Ammon's horn (tissue), 1 donor: Measurements from ENCODE around the gene NFATC2.

Source experiments
- DNase-seq: peaks from one replicate; pipeline ENCODE4 v3.0.0-alpha.2; 2016; ENCODE audit warnings: low spot score

NFATC2 gene

GRCh38 chr20:51374961-51375360, 167.6 kb downstream of the NFATC2 start:
- no peak for DNase-seq

- DNase-seq = no peak
Measured at GRCh38 chr20:51374456-51374830, 168.1 kb downstream of the NFATC2 start.

GRCh38 chr20:51373713-51374455, 168.6 kb downstream of the NFATC2 start:
- no peak for DNase-seq

GRCh38 chr20:51372966-51373365, 169.6 kb downstream of the NFATC2 start:
- DNase-seq = no peak

- DNase-seq = peak; percentile 69
Measured at GRCh38 chr20:51372176-51372803, 170.2 kb downstream of the NFATC2 start.

GRCh38 chr20:51371720-51372119, 170.8 kb downstream of the NFATC2 start:
- DNase-seq = no peak

- DNase-seq = no peak
Measured at GRCh38 chr20:51369503-51369902, 173.0 kb downstream of the NFATC2 start.

GRCh38 chr20:51368461-51369211, 173.9 kb downstream of the NFATC2 start:
- DNase-seq = no peak

GRCh38 chr20:51366155-51366886, 176.2 kb downstream of the NFATC2 start:
- DNase-seq = no peak

GRCh38 chr20:51365670-51366069, 176.8 kb downstream of the NFATC2 start:
- no peak for DNase-seq

- DNase-seq = no peak
Measured at GRCh38 chr20:51363813-51364212, 178.7 kb downstream of the NFATC2 start.

- no peak for DNase-seq
Measured at GRCh38 chr20:51363378-51363777, 179.1 kb downstream of the NFATC2 start.

- DNase-seq = no peak
Measured at GRCh38 chr20:51362254-51362653, 180.3 kb downstream of the NFATC2 start.

GRCh38 chr20:51361258-51361657, 181.3 kb downstream of the NFATC2 start:
- no peak for DNase-seq

GRCh38 chr20:51360451-51361201, 181.9 kb downstream of the NFATC2 start:
- no peak for DNase-seq

- DNase-seq = no peak
Measured at GRCh38 chr20:51359947-51360346, 182.6 kb downstream of the NFATC2 start.

- no peak for DNase-seq
Measured at GRCh38 chr20:51359401-51359800, 183.1 kb downstream of the NFATC2 start.

GRCh38 chr20:51358032-51358724, 184.3 kb downstream of the NFATC2 start:
- DNase-seq = no peak

- DNase-seq = no peak
Measured at GRCh38 chr20:51357543-51357942, 185.0 kb downstream of the NFATC2 start.

- no peak for DNase-seq
Measured at GRCh38 chr20:51356871-51357270, 185.6 kb downstream of the NFATC2 start.

- no peak for DNase-seq
Measured at GRCh38 chr20:51354769-51355319, 187.7 kb downstream of the NFATC2 start.
